Stimulated activated CD4-positive, alpha-beta T cell treated with anti-CD3 and anti-CD28 coated beads, TNF-alpha, amount 100 ng/mL, for 4 hours (primary cell): ENCODE results near the gene DMAC1.

ENCODE experiments used
- DNase-seq, 3 experiments: peaks; one replicate each; pipeline ENCODE4 v3.0.0-alpha.2; 2020; ENCODE audit warnings: low read depth in 3 of 3

Gene DMAC1, protein sequence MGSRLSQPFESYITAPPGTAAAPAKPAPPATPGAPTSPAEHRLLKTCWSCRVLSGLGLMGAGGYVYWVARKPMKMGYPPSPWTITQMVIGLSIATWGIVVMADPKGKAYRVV

DNA sequence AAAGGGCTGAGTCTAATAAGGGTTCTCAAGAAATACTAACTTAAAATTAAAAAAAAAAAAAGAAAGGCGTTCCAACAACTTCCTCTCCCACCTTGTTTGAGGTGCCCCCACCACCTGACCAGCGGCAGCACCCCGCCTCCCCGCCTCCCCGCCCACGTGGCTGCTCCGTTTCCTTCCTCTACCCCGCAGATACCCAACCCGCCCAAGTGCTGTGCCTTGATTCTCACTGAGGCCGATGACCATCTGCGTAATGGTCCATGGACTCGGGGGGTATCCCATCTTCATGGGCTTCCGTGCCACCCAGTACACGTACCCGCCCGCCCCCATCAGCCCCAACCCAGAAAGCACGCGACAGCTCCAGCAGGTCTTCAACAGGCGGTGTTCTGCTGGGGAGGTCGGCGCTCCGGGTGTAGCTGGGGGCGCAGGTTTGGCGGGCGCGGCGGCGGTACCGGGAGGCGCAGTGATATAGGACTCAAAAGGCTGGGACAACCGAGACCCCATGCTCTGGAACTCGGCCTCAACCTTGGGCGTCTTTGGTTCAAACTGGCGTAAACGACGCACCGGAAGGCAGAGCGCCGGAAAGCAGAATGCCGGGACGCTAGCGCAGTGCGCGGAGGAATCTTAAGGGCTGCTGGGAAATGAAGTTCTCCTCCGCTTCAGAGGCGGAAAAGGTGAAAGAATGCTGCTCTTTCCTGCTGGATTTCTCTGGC lies at the start of gene DMAC1:
DMAC1 (minus strand) TSS at position 545 of the 710 bp plus-strand sequence; CDS start at position 501, 44 bp downstream.
- DNase-seq = peak; percentile 57 to 66 (median 57)

- DNase-seq = no peak
Observed at GRCh38 chr9:7849362-7849761, 49.8 kb upstream of the DMAC1 start.

GRCh38 chr9:7848498-7848897 lies 48.9 kb upstream of the DMAC1 start:
- no peak for DNase-seq

- DNase-seq = no peak
Observed at GRCh38 chr9:7844242-7844641, 44.7 kb upstream of the DMAC1 start.

- DNase-seq = no peak
Observed at GRCh38 chr9:7841831-7842230, 42.3 kb upstream of the DMAC1 start.

GRCh38 chr9:7834531-7834930 lies 35.0 kb upstream of the DMAC1 start:
- DNase-seq = no peak

- DNase-seq = no peak
Observed at GRCh38 chr9:7828334-7828733, 28.8 kb upstream of the DMAC1 start.

- DNase-seq = no peak
Observed at GRCh38 chr9:7827792-7828191, 28.2 kb upstream of the DMAC1 start.

GRCh38 chr9:7827056-7827455 lies 27.5 kb upstream of the DMAC1 start:
- no peak for DNase-seq

DNA sequence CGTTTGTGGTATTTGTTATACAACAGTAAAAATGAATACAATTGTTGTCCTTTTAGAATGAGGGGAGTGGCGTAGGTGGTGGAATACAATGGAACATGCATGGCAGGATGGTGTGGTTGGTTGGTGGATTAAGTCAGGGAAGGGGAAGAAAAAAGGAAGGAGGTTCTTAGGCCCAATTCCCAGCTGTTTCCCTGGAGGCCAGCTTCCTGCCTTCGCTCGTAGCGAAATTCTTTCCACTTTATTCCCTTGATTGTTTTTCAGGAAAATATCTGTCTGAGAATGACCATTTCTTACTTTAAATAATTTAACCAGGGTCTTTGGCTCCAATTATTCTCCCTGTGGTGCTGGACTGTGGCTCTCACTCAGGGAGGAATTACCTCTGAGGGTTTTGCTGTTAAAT lies 24.1 kb upstream of the DMAC1 start:
- DNase-seq = no peak

DNA sequence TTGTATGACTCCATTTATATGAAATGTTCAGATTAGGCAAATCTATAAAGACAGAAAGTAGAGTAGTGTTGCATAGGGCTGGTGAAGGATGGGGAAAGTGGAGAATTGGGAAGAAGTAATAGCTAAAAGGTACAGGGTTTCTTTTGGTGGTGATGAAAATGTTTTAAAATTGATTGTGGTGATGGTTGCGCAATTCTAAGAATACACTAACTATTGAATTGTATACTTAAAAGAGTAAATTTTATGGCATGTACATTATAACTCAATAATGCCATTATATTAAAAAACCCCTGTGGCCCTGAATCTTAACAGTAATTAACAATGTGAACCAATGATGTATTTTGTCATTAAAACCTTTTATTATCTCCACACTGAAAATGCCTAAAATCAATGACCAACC lies 20.4 kb upstream of the DMAC1 start:
- no peak for DNase-seq

GRCh38 chr9:7816021-7816420 lies 16.4 kb upstream of the DMAC1 start:
- DNase-seq = no peak

DNA sequence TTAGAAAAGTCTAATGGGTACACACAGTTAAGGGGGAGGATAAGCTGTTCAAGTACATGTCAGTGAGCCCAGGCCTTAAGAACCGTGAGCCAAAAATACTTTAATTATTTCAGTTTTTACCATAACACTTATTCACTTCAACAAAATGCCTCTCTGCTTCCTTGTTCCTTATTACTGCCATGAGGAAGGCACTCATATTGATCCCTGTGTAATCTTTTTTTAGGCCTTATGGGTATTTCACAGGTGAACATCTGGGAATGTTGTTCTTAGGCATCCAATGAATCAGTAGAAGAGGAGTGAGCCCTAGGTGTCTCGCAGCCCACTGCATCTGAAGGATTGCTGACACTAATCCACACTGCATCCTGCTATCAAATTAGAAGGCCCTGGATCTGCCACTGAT lies 13.5 kb upstream of the DMAC1 start:
- no peak for DNase-seq

DNA sequence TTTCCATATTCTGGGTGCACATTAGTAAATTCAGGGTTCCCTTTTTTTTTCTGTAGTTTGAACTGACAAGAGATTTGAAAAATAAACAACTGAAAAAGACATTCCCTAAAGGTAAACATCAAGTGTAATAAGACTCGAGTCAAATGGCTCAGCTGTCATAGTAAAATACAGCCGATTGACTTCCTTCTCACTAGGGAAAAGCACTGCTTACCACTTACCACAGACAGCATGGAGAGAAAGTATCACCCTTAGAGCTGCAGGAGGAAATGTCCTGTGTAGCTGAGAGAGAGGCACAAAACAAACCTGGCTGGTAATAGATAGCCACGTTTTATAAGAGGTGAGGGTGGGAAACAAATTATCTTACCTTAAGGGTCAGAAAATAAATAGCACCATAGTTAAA lies 12.1 kb upstream of the DMAC1 start:
- DNase-seq = no peak

- no peak for DNase-seq
Observed at GRCh38 chr9:7802666-7803065, 3.1 kb upstream of the DMAC1 start.

- no peak for DNase-seq
Observed at GRCh38 chr9:7799944-7800285, 337 bp upstream of the DMAC1 start.

DNA sequence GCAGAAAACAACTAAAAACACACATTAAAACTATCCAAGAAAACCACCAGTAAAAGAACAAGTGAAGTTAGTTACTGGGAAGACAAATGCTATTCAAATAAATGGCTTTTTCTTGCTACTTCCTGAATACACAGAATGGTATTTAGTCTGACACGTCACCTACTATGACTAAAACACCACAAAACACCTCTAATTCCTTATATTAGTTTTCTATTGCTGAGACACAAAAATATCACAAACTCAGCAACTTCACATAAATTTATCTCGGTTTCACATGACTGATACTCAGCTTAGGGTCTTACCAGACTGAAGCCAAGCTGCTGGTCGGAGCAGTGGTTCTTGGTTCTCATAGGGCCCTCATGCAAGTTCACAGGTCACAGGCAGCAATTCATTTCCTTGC lies 5.4 kb downstream of the DMAC1 start:
- DNase-seq = no peak

- DNase-seq = no peak
Observed at GRCh38 chr9:7791394-7791793, 8.2 kb downstream of the DMAC1 start.

- no peak for DNase-seq
Observed at GRCh38 chr9:7790819-7791182, 8.8 kb downstream of the DMAC1 start.

DNA sequence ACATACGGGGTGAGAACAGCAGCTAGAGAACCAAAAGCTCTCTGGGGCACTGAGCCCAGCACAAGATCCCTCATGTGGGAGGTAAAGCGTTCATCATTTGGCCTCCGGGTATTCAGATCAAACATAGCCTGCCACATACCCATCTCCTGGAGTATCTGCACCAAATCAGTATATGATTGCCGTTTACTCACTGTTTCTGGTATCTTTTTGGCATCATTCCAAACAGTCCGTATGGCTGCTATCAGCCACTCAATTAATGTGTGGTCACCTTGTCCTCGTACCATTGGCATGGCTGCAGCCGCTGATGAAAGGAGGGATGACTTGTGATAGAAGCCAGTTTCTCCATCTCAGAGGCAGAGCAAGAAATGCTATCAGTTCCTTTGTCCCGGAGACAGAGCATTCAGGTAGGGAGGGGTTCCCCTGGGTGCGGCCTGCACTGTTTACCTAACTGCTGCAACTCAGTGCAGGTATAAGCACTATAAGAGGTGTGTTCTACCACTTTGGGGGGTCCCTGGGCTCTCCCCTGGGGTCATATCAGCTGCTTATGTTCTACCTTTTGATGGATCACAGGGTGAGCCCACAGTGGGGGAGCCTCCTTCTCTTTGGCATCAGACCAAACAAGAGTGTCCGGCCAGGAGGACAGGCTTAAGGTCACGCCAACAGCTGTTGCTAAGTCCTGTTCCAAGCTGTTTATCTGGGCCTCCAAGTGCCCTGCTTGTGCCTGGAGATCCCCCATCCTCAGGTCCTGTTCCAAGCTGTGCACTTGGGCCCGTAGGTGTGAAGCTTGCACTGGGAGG lies 9.4 kb downstream of the DMAC1 start:
- no peak for DNase-seq

DNA sequence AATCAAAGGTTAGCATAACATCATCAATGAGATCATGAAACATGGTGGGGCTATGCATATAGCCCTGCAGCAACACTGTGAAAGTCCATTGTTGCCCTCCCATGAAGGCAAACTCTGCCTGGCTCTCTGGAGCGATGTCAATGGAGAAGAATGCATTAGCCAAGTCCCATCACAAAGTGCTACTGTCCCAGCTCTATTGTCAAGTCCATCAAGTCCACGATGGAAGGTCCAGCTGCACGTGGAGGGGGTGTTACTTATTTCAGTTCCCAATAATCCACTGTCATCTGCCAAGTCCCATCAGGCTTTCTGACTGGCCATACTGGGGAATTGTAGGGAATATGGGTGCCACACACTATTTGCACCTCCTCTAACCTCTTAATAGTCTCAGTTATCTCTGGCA lies 10.8 kb downstream of the DMAC1 start:
- DNase-seq = no peak

GRCh38 chr9:7785813-7786212 lies 13.8 kb downstream of the DMAC1 start:
- no peak for DNase-seq

- no peak for DNase-seq
Observed at GRCh38 chr9:7784472-7784871, 15.1 kb downstream of the DMAC1 start.
